D721Med (cell line): ENCODE measurements around the gene GSG1L.

Experiments
- DNase-seq: peaks from one replicate; pipeline ENCODE4 v3.0.0; 2011; ENCODE audit warnings: low spot score; ENCODE audit not compliant: insufficient read length
- FAIRE-seq: peaks from 2 replicates; lab custom pipeline; 2011; peaks lifted over from hg19 to GRCh38; lab: Jason Lieb, UNC
- TF ChIP-seq, protein P1 (sequence below): IDR thresholded peaks from 2 replicates; pipeline ENCODE4 v1.5.1; 2012; ENCODE audit warnings: mild to moderate bottlenecking, control low read depth; ENCODE audit not compliant: insufficient read depth; ENCODE audit errors: missing control alignments

GSG1L gene

DNA sequence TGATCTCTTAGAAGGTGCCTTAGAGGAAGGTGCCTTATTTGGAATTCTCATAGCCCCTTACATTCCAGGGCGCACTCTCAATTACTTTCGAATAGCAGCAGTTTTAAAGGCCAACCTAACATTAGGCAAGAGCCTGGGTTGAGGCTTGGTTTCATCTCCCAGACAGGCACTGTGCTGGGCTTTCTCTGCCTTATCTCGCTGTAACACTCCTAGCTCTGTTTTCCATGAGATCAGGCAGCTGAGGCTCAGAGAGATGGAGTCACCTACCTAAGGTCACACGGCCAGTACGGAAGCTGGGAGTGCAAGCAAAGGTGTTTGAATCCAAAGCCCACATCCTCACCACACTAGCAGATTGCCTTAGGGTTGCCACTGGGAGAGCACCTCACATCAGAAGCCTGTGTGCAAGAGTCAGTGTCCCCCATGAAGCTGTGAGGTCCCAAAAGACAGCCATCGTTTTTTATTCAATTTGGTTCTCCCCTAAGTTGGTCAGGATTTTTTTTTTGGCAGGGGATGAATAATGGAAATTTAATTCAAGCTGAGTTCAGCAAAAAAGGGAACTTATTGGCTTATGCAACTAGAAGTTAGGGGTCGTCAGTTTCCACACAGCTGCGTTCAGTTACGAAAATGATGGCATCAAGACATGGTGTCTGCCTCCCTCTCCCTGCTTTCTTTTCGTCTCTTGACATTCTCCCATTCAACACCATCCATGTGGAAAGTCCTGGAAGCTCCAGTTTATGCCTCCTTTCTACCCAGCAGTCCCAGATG lies 307.1 kb downstream of the GSG1L start:
- no peak for DNase-seq
- no peak for FAIRE-seq
- TF ChIP-seq, protein P1, sequence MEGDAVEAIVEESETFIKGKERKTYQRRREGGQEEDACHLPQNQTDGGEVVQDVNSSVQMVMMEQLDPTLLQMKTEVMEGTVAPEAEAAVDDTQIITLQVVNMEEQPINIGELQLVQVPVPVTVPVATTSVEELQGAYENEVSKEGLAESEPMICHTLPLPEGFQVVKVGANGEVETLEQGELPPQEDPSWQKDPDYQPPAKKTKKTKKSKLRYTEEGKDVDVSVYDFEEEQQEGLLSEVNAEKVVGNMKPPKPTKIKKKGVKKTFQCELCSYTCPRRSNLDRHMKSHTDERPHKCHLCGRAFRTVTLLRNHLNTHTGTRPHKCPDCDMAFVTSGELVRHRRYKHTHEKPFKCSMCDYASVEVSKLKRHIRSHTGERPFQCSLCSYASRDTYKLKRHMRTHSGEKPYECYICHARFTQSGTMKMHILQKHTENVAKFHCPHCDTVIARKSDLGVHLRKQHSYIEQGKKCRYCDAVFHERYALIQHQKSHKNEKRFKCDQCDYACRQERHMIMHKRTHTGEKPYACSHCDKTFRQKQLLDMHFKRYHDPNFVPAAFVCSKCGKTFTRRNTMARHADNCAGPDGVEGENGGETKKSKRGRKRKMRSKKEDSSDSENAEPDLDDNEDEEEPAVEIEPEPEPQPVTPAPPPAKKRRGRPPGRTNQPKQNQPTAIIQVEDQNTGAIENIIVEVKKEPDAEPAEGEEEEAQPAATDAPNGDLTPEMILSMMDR, result no peak

DNA sequence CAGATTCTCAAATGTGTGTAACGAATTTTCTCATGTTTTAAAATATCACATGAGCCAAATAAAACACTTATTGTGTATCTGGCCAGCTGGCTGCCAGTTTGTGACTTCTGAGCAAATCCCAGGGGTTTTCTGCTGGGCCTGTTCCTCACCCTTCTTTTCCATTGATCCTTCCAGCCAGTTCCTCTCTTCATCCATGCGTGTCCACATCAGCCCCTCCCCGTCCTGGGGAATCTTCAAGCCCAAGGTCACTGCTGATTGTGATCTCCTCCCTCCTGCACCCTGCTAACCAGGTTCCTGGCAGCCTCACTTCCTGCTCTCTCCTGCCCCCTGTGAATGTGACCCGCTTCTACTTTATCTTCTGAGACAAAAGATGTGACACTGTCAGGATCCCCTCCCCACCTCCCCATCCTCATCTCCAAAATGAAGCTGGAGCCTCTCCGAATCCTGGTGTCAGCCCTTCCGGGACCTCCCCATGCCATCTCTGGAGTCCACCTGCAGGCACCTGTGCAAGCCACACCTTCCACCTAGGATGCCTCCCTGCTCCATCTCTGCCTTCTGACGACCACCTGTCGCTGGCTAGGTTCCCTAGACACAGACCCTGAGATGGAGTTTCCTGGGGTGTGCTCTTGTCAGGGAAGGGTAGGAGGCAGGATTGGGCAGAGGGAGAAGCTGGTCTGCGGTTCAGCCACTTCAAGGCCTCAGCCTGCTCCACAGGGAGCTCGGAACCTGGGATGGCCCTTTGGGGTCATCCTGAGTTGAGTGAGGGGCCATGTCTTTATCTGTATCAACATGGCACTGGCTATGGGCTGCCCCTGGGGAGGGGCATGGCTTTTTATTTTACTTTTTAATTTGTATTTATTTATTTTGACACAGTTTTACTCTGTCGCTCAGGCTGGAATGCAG lies 308.5 kb downstream of the GSG1L start:
- DNase-seq, result no peak
- TF ChIP-seq, protein P1, result no peak
- FAIRE-seq, result no peak

DNA sequence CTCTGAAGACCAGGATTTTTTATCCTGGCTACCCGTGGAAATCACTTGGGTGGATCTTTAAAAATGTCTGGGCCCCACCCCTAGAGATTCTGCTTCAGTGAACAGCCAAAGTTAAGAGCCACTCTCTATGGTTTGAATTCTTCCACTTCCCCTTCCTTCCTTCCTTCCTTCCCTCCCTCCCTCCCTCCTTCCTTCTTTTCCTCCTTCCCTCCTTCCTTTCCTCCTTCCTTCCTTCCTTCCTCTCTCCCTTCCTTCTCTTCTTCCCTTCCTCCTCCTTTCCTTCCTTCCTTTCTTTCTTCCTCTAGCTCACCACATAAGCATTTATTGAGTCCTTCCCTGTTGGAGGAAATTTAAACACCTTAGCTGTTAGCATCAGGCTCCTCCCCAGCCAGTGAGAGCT lies 310.0 kb downstream of the GSG1L start:
- FAIRE-seq, result no peak
- TF ChIP-seq, protein P1, result no peak
- no peak for DNase-seq

DNA sequence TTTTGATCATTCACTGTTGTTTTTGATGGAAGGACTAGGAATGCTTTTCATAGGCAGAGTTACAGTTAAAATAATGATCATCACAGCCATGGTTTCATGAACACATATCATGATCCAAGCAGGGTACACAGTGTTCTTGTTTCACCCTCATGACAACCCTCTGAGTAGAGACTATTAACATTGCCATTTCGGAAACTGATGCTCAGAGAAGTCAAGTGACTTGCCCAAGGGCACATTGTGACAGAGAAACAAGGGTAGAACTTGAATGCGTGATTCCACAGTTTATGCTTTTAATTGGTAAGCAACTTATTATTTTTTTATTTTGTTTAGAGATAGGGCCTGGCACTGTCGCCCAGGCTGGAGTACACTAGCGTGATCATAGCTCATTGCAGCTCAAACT lies 311.3 kb downstream of the GSG1L start:
- no peak for FAIRE-seq
- DNase-seq, result no peak
- TF ChIP-seq, protein P1, result no peak

DNA sequence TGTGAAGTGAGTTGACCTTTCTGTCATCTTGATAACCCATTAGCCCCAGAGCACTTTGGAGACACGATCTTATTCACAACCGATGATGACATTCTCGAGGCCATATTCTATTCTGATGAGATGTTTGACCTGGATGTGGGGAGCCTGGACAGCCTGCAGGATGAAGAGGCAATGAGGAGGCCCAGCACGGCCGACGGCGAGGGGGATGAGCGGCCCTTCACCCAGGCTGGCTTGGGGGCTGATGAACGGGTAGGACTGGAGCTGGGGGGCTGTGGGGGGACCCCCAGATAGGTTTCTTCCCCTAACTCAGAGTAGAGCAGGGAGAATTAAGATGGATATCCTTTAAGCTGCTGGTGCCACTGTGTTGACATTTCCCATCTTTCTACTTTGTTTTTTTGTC lies 311.8 kb downstream of the GSG1L start:
- FAIRE-seq (no peak), DNase-seq (no peak)
- TF ChIP-seq, protein P1, result no peak

DNA sequence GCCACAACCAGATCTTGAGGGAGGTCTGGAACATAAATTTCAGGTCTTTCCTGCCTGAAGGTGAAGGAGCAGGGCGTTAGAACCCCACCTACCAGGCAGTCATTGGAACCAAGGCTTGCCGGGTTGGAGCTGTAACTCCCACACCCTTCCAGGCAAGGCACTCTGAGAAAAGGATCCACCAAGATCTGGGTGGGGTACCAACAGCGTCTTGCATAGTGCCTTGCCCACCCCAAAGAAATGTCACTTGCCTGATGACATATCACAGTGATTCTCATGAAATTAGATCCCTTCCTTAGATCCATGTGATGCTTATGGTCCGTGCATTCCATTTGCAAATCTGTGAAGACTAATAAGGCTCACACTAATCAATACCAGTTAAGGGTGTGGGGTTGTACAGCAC lies 312.3 kb downstream of the GSG1L start:
- FAIRE-seq (no peak), DNase-seq (no peak)
- TF ChIP-seq, protein P1, result no peak
